HEK293 (cell line): ENCODE measurements around the gene RASGRP1.

Experiments
- YY1 ChIP-seq: fragments of 450-650 bp; formaldehyde crosslinking; IDR thresholded peaks from 2 replicates; pipeline ENCODE4 v1.5.1; 2018; ENCODE audit warnings: missing biosample characterization, missing genetic modification characterization
- ZBTB17 ChIP-seq: fragments of 450-650 bp; formaldehyde crosslinking; IDR thresholded peaks from 2 replicates; pipeline ENCODE4 v1.5.1; 2016; ENCODE audit warnings: missing biosample characterization, missing genetic modification characterization
- ZNF529 ChIP-seq: fragments of 450-650 bp; formaldehyde crosslinking; IDR thresholded peaks from 2 replicates; pipeline ENCODE4 v1.5.1; 2017; ENCODE audit warnings: missing genetic modification characterization, missing biosample characterization; ENCODE audit not compliant: insufficient replicate concordance
- ZNF645 ChIP-seq: fragments of 450-650 bp; formaldehyde crosslinking; IDR thresholded peaks from 2 replicates; pipeline ENCODE4; 2016; ENCODE audit warnings: missing biosample characterization, missing genetic modification characterization
- TF ChIP-seq, protein P1 (sequence below): fragments of 450-650 bp; formaldehyde crosslinking; IDR thresholded peaks from 2 replicates; pipeline ENCODE4 v1.5.1; 2016; ENCODE audit warnings: missing biosample characterization, missing genetic modification characterization
- TF ChIP-seq, protein P2 (sequence below): fragments of 450-650 bp; formaldehyde crosslinking; IDR thresholded peaks from 2 replicates; pipeline ENCODE4 v1.5.1; 2016; ENCODE audit warnings: missing biosample characterization, missing genetic modification characterization

DNA sequence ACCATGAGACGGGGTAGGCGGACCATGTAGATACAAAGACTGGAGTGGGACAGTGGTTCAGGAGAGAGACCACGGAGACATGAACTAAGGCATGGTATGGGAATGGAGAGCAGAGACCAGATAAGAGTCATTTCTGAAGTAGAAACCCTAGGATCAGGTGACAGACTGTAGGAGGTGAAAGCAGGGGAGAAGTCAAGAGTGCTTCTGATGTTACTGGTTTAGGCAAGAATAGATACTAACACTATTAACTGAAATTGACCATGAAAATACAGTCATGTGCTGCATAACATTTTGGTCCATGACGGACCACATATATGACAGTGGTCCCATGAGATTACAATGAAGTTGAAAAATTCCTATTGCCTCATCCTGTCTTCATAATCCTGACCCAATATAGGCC lies 41.7 kb downstream of the RASGRP1 start:
- TF ChIP-seq ZNF529 (no peak), YY1 (tag by site-specific recombination) (no peak), ZNF645 (tag by site-specific recombination) (no peak), ZBTB17 (no peak)
- TF ChIP-seq, protein P1, sequence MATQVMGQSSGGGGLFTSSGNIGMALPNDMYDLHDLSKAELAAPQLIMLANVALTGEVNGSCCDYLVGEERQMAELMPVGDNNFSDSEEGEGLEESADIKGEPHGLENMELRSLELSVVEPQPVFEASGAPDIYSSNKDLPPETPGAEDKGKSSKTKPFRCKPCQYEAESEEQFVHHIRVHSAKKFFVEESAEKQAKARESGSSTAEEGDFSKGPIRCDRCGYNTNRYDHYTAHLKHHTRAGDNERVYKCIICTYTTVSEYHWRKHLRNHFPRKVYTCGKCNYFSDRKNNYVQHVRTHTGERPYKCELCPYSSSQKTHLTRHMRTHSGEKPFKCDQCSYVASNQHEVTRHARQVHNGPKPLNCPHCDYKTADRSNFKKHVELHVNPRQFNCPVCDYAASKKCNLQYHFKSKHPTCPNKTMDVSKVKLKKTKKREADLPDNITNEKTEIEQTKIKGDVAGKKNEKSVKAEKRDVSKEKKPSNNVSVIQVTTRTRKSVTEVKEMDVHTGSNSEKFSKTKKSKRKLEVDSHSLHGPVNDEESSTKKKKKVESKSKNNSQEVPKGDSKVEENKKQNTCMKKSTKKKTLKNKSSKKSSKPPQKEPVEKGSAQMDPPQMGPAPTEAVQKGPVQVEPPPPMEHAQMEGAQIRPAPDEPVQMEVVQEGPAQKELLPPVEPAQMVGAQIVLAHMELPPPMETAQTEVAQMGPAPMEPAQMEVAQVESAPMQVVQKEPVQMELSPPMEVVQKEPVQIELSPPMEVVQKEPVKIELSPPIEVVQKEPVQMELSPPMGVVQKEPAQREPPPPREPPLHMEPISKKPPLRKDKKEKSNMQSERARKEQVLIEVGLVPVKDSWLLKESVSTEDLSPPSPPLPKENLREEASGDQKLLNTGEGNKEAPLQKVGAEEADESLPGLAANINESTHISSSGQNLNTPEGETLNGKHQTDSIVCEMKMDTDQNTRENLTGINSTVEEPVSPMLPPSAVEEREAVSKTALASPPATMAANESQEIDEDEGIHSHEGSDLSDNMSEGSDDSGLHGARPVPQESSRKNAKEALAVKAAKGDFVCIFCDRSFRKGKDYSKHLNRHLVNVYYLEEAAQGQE (tag by site-specific recombination): no peak
- TF ChIP-seq, protein P2, sequence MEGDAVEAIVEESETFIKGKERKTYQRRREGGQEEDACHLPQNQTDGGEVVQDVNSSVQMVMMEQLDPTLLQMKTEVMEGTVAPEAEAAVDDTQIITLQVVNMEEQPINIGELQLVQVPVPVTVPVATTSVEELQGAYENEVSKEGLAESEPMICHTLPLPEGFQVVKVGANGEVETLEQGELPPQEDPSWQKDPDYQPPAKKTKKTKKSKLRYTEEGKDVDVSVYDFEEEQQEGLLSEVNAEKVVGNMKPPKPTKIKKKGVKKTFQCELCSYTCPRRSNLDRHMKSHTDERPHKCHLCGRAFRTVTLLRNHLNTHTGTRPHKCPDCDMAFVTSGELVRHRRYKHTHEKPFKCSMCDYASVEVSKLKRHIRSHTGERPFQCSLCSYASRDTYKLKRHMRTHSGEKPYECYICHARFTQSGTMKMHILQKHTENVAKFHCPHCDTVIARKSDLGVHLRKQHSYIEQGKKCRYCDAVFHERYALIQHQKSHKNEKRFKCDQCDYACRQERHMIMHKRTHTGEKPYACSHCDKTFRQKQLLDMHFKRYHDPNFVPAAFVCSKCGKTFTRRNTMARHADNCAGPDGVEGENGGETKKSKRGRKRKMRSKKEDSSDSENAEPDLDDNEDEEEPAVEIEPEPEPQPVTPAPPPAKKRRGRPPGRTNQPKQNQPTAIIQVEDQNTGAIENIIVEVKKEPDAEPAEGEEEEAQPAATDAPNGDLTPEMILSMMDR (tag by site-specific recombination): no peak
